Heart right ventricle (tissue), 16 donors: ENCODE measurements around the gene FOXF2. TPM values are rescaled to one million over a fixed set of nuclear protein-coding genes. Genes with fewer than 3 reads are reported as not detected.

Source experiments
- ATAC-seq, 8 donors: fragments of 200-7000 bp; cut with Tn5 transposase; one replicate each; pipeline ENCODE4 v1.9.1; 2020; ENCODE audit warnings: mild to moderate bottlenecking in 8 of 8, moderate library complexity in 8 of 8, moderate number of reproducible peaks in 1 of 8
- DNase-seq, 2 donors: peaks; one replicate each; pipeline ENCODE4 v3.0.0-alpha.2; 2020
- H3K27ac ChIP-seq, 10 donors: fragments of 200-600 bp; sonication (generic) in 2 of 10; one replicate each; pipeline versions ENCODE4 v1.5.0 to v1.8.0; 2020 to 2022; ENCODE audit warnings: mild to moderate bottlenecking in 3 of 10
- H3K27me3 ChIP-seq, 7 donors: fragments of 200-600 bp; one replicate each; pipeline ENCODE4 v1.8.0; 2021 to 2022; ENCODE audit warnings: mild to moderate bottlenecking in 2 of 7
- H3K36me3 ChIP-seq, 9 donors: fragments of 200-600 bp; sonication (generic) in 1 of 9; one replicate each; pipeline versions ENCODE4 v1.5.0 to v1.8.0; 2020 to 2022; ENCODE audit warnings: mild to moderate bottlenecking in 2 of 9
- H3K4me1 ChIP-seq, 9 donors: fragments of 200-600 bp; sonication (generic) in 1 of 9; one replicate each; pipeline versions ENCODE4 v1.5.0 to v1.8.0; 2020 to 2022; ENCODE audit warnings: mild to moderate bottlenecking in 4 of 9
- H3K4me3 ChIP-seq, 10 donors: fragments of 200-600 bp; sonication (generic) in 2 of 10; one replicate each; pipeline versions ENCODE4 v1.5.0 to v1.8.0; 2020 to 2022; ENCODE audit warnings: mild to moderate bottlenecking in 7 of 10, moderate library complexity in 2 of 10
- H3K9me3 ChIP-seq, 11 donors: fragments of 200-600 bp in 10 of 11; sonication (generic) in 2 of 11; one replicate each; pipeline versions ENCODE4 v1.5.0 to v1.8.0; 2013 to 2022; ENCODE audit warnings: mild to moderate bottlenecking in 2 of 11, control low read depth in 1 of 11, moderate library complexity in 1 of 11
- WGBS, 2 donors: extraction: QIAGEN DNeasy Blood & Tissue Kit; methylation state at CpG; one replicate each; pipeline ENCODE4 v1.1.7; 2013; ENCODE audit warnings: inconsistent platforms in 1 of 2; 5-methylcytosine and 5-hydroxymethylcytosine counted together
- intact Hi-C, 10 donors: fragments of 100-400 bp; cut with DNase I; formaldehyde crosslinking; loops; one replicate each; pipeline versions ENCODE4 v1.11.1 to v1.14.2; 2022
- polyA plus RNA-seq, 2 donors: library from polyadenylated mRNA; stranded (reverse); fragments of 200-250 nt; gene quantifications; one replicate each; pipeline ENCODE4 v1.2.3, GENCODE V29; 2013
- total RNA-seq, 10 donors: library from RNA; stranded (reverse); fragmentation: NEBNext Ultra II Directional in 3 of 10; extraction: Animal tissue kit (Norgen Biotek cat#: 25700) in 3 of 10; gene quantifications; one replicate each; pipeline versions ENCODE4 v1.2.1 to v1.2.4, GENCODE V29; 2021 to 2023
- TF ChIP-seq, protein P1 (sequence below), 9 donors: fragments of 200-600 bp; sonication (generic) in 2 of 9; IDR thresholded peaks; one replicate each; pipeline versions ENCODE4 v1.5.0 to v1.8.0; 2021 to 2022; ENCODE audit warnings: antibody characterized with exemption in 9 of 9, mild to moderate bottlenecking in 5 of 9, moderate library complexity in 1 of 9
- donor health status: Arrhythmogenic right ventricular cardiomyopathy.
- donor health status: ischemic (EF 13 %, LVEDD 7.1; RV severe dilation, severe dysfunction).
- donor health status: healthy with polysubstance abuse.
- donor health status: DM: no; HTN: yes; CAD: no.
- donor health status: DM: no; HTN: no; CAD: no.
- donor health status: ischemic (EF 25% LVEDD 6.9; RV normal size, moderate dysfunction).
- donor health status: ischemic (EF 25% LVEDD 5.7; RV mildly dilated, moderate dysfunction).
- donor health status: healthy.
- donor health status: DM: yes; HTN: yes; CAD: no.
- donor health status: Ischemic cardiomyopathy.
- donor health status: ischemic (EF 35%, LVEDD 5.7; RV mildly dilated, moderate dysfunction).
- donor health status: nonischemic (EF 11% LVEDD 7.7; RV severe dilation, severe dysfunction).
- donor health status: DM: yes; HTN: yes; CAD: no.
- donor health status: PGD.
- donor health status: ischemic (EF 29% LVEDD 5.4; RV normal size, mild dysfunction).
- donor health status: nonischemic (EF 23%, LVEDD 6.1; RV moderate dilation, normal function).

FOXF2 gene
- total and polyA plus RNA-seq, 12 donors, result 0.10 to 0.18 (median 0.15) TPM; not detected in 3

DNA sequence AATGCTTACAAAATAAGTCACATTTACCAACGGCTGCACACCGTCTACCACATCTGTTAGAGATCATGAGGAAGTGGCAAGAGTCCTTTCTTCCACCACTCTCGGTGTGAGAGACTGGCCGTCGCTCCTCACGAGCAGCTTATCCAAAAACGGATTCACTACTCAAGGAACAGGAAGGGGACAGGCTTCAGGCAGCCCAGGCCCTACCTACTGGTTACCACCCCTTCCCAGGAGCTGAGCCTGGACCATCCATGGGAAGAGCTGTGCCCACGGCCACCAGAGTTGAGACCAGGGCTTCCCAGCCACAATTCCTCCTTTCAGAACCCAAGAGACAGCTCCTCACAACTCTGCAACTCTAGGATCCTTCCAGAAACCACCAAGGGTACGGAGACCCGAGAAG is 37.0 kb downstream of the FOXF2 start:
- no peaks in the 10 kb centered on the region for H3K4me1 ChIP-seq
- intact Hi-C loops, result loop anchor here in 1 of 10 donors (10.0 kb wide), 1 partner anchor 832 kb away; no protein-coding TSS in a partner anchor
- no peak overlapping the region for H3K27ac ChIP-seq
- ATAC-seq, result no peak
- no peak overlapping the region for H3K4me3 ChIP-seq
- H3K36me3 ChIP-seq, result no peaks in the 10 kb centered on the region
- 60 to 71% methylated on average over 10 of the region's 10 CpGs for WGBS, 2 donors
- peaks cover 0 to 3% (median 0%) of the 10 kb centered on the region in 11 donors for H3K9me3 ChIP-seq
- DNase-seq, result no peak
- peaks cover 0 to 40% (median 30%) of the 10 kb centered on the region in 7 donors for H3K27me3 ChIP-seq
- TF ChIP-seq, protein P1, sequence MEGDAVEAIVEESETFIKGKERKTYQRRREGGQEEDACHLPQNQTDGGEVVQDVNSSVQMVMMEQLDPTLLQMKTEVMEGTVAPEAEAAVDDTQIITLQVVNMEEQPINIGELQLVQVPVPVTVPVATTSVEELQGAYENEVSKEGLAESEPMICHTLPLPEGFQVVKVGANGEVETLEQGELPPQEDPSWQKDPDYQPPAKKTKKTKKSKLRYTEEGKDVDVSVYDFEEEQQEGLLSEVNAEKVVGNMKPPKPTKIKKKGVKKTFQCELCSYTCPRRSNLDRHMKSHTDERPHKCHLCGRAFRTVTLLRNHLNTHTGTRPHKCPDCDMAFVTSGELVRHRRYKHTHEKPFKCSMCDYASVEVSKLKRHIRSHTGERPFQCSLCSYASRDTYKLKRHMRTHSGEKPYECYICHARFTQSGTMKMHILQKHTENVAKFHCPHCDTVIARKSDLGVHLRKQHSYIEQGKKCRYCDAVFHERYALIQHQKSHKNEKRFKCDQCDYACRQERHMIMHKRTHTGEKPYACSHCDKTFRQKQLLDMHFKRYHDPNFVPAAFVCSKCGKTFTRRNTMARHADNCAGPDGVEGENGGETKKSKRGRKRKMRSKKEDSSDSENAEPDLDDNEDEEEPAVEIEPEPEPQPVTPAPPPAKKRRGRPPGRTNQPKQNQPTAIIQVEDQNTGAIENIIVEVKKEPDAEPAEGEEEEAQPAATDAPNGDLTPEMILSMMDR (IDR thresholded peaks at IDR 0.05), result no peak

DNA sequence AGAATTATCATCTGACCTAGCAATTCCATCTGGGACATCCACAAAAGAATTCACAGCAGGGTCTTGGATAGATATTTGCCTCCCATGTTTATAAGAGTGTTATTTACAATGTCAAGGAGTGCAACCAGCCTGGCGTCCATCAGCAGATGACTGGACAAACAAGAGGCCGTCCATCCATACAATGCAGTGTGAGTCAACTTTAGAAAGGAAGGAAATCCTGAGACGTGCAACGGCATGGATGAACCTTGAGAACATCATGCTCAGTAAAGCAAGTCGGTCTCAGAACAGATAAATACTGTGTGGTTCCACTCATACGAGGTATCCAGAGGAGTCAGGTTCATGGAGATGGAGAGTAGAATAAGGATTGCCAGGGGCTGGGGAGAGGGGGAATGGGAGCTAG is 46.4 kb downstream of the FOXF2 start:
- 47 to 55% methylated on average over 6 of the region's 6 CpGs for WGBS, 2 donors
- intact Hi-C loops, result loop anchor here in 1 of 10 donors (5.0 kb wide), 1 partner anchor 714 kb away; no protein-coding TSS in a partner anchor
- no peak for ATAC-seq

DNA sequence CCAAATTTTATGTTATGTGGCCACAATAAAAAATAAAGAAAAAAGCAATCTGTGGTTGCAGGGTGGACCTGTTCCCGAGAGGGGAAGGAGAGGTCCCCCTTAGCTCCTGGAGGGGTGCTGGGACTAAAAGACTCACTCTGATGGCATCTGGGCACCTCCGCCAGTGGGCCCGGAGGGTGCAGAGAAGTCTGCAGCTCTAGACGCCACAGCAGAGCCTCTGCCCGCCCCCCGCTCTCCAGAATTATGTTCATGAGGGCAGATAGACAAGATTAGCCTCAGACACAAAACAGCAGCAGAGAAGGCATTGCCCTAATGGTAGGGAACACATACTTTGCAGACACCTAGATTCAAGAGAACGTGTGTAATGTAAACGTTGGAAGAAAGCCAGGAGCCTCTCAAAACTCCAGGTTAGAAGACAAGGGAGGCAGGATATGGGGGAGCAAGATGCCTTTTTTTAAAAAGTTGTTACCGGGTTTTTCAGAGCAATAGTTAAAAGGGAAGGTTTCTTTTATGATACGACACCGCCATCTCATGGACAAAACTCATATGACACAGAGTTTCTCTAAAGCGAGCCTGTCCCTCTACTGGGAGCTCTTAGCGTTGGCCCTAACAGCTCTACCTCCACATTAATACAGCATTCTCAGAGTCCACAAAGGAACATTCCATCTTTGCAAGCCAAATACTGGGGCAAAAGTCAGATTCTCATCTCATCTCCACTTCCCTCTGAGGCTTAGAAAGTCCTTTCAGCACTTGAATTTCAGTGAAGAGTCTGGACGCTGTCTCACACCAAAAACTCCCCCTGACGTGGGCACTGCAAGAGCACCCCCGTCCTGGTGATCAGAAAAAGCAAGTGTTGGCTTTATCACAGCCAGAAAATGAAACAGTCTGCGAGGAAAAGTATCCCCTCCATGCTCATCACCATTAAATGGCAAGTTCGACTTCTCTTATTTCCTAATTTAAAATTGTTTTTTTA is 47.2 kb downstream of the FOXF2 start:
- ATAC-seq (peak in 7 of 8 donors; percentile 61 to 77 (median 69)), DNase-seq (peak in 1 of 2 donors; percentile 42)
- H3K27me3 ChIP-seq, result peaks cover 0 to 60% (median 49%) of the 10 kb centered on the region in 7 donors
- H3K9me3 ChIP-seq, result no peaks in the 10 kb centered on the region
- H3K4me1 ChIP-seq, result no peaks in the 10 kb centered on the region
- H3K4me3 ChIP-seq, result no peak overlapping the region
- H3K36me3 ChIP-seq, result no peaks in the 10 kb centered on the region
- TF ChIP-seq, protein P1 (IDR thresholded peaks at IDR 0.05), result peak; percentile 43 to 82 (median 76)
- 24 to 30% methylated on average over 18 of the region's 18 CpGs for WGBS, 2 donors
- intact Hi-C loops, result loop anchor here in 1 of 10 donors (5.0 kb wide), 1 partner anchor 714 kb away; no protein-coding TSS in a partner anchor
- H3K27ac ChIP-seq, result no peak overlapping the region

More for the DNA sequence above, 46.4 kb downstream of the FOXF2 start:
- Histone ChIP-seq H3K36me3 (no peaks in the 10 kb centered on the region), H3K27me3 (peaks cover 0 to 60% (median 47%) of the 10 kb centered on the region in 7 donors), H3K4me3 (no peak overlapping the region), H3K27ac (no peak overlapping the region), H3K9me3 (no peaks in the 10 kb centered on the region), H3K4me1 (no peaks in the 10 kb centered on the region)
- no peak for DNase-seq
- TF ChIP-seq, protein P1 (IDR thresholded peaks at IDR 0.05), result no peak

DNA sequence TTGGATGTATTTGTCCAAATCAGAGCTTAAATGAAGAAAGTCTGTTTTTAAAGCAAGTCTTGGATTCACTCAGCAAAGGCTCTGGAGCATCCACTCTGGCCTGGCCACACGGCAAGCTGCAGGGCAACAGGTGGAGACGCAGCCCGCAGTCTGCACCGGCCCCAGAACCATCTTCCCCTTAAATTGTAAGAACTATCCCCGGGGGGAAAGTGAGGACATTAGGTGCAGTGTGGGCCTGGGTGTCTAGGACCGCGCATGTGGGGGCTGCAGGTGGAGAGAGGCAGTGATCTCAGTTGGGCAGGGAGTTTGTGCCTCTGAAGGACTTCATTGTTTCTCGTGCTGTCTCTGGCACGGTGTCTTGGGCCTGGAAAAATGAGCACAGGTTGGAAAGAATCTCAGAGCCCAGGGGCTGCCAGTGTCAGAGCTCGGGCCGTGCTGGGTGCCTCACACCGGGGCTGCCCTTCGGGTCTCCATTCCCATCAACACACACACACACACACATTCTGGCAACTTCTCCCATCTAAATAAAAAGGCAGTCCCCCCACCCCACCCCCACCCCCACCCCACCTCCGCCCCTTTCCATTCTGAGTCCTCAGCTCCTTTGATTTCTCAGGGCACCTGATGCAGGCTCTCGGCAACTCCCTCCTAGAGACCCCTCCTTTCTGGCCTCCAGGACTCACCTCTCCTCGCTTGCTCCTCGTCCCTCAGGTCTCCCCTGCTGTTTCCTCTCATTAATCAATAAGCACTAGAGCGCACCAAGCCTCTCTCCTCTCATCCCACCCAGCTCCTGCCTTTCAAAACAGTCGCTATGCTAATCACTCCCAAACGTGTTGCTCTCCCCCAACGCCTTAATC is 48.4 kb downstream of the FOXF2 start:
- Histone ChIP-seq H3K9me3 (no peaks in the 10 kb centered on the region), H3K4me1 (no peaks in the 10 kb centered on the region), H3K27me3 (peaks cover 0 to 62% (median 55%) of the 10 kb centered on the region in 7 donors), H3K27ac (no peak overlapping the region), H3K4me3 (no peak overlapping the region), H3K36me3 (no peaks in the 10 kb centered on the region)
- TF ChIP-seq, protein P1 (IDR thresholded peaks at IDR 0.05), result no peak
- intact Hi-C loops, result loop anchor here in 1 of 10 donors (5.0 kb wide), 1 partner anchor 715 kb away; no protein-coding TSS in a partner anchor
- WGBS, 2 donors, result 53 to 54% methylated on average over 21 of the region's 21 CpGs
- DNase-seq (no peak), ATAC-seq (no peak)
